Kidney (tissue), 14 donors: ENCODE data around the gene ERBB4. TPM values are rescaled to one million over a fixed set of nuclear protein-coding genes. Genes with fewer than 3 reads are reported as not detected.

Experiments used
- DNase-seq, 5 donors: peaks; one replicate each; pipeline ENCODE4 v3.0.0-alpha.2; 2013 to 2020
- FAIRE-seq: peaks from 2 replicates; lab custom pipeline; 2012; peaks lifted over from hg19 to GRCh38; lab: Jason Lieb, UNC
- H3K27ac ChIP-seq, 2 donors: one replicate each; pipeline ENCODE4 v1.7.0; 2013; ENCODE audit warnings: low read depth in 2 of 2, low read length in 2 of 2, inconsistent platforms in 1 of 2
- H3K27me3 ChIP-seq: one replicate; pipeline ENCODE4 v1.7.1; 2013; ENCODE audit warnings: low read length, inconsistent platforms; ENCODE audit not compliant: control insufficient read depth, insufficient read depth
- H3K36me3 ChIP-seq, 3 donors: one replicate each; pipeline versions ENCODE4 v1.7.0 to v1.7.1; 2013; ENCODE audit warnings: low read length in 3 of 3, control low read depth in 1 of 3, inconsistent platforms in 1 of 3; ENCODE audit not compliant: insufficient read depth in 3 of 3, control insufficient read depth in 2 of 3
- H3K4me1 ChIP-seq, 3 donors: one replicate each; pipeline versions ENCODE4 v1.7.0 to v1.7.1; 2013; ENCODE audit warnings: low read length in 3 of 3, inconsistent platforms in 1 of 3, low read depth in 1 of 3; ENCODE audit not compliant: control insufficient read depth in 2 of 3, insufficient read depth in 2 of 3
- H3K4me3 ChIP-seq, 3 donors: one replicate each; pipeline versions ENCODE4 v1.7.0 to v1.8.1; 2013; ENCODE audit warnings: low read length in 3 of 3, control low read depth in 1 of 3, inconsistent platforms in 1 of 3
- H3K9ac ChIP-seq, 3 donors: one replicate each; pipeline versions ENCODE4 v1.7.0 to v1.7.1; 2013; ENCODE audit warnings: low read length in 3 of 3, control low read depth in 1 of 3, inconsistent platforms in 1 of 3
- H3K9me3 ChIP-seq, 3 donors: one replicate each; pipeline versions ENCODE4 v1.7.0 to v1.7.1; 2013; ENCODE audit warnings: low read length in 3 of 3, control low read depth in 1 of 3, inconsistent platforms in 1 of 3; ENCODE audit not compliant: control insufficient read depth in 2 of 3, insufficient read depth in 1 of 3
- CTCF ChIP-seq: IDR thresholded peaks from 3 replicates; pipeline ENCODE4 v1.5.1; 2012; ENCODE audit warnings: mild to moderate bottlenecking, moderate library complexity, borderline replicate concordance; ENCODE audit not compliant: insufficient read depth; ENCODE audit errors: extremely low read depth
- intact Hi-C: fragments of 100-400 bp; cut with DNase I; formaldehyde crosslinking; loops from one replicate; pipeline ENCODE4 v1.11.1; 2022
- polyA plus RNA-seq: library from polyadenylated mRNA; stranded (reverse); fragments of 350-450 nt; fragmentation: Illumina TruSeq; extraction: RNeasy Lipid Tissue Mini Kit (QIAGEN cat#74804); gene quantifications from one replicate; pipeline ENCODE4 v1.2.3, GENCODE V29; 2014; ENCODE audit warnings: low read depth, low replicate concordance; ENCODE audit not compliant: insufficient read depth
- total RNA-seq: library from RNA; stranded (reverse); fragmentation: NEBNext Ultra II Directional; extraction: Animal tissue kit (Norgen Biotek cat#: 25700); gene quantifications from one replicate; pipeline ENCODE4 v1.2.1, GENCODE V29; 2021
- donor health status: control.
- donor health status: control.
- donor health status: control.
- donor health status: control.
- donor health status: control.
- donor health status: DM: yes; HTN: yes; CAD: no.
- donor health status: Normal renal cell carcinoma (clear cell type).

Gene ERBB4
- total and polyA plus RNA-seq, 2 donors from 2014 or later = 3.9 to 152 TPM

- H3K4me1 ChIP-seq = no peaks in the 10 kb centered on the region
- TF ChIP-seq CTCF = no peak
- no peaks in the 10 kb centered on the region for H3K27me3 ChIP-seq
- no peaks in the 10 kb centered on the region for H3K36me3 ChIP-seq
- H3K27ac ChIP-seq = no peak overlapping the region
- H3K9me3 ChIP-seq = no peaks in the 10 kb centered on the region
- no peak overlapping the region for H3K9ac ChIP-seq
- FAIRE-seq (no peak), DNase-seq (no peak)
- H3K4me3 ChIP-seq = no peak overlapping the region
- intact Hi-C loops = no loop called here
These were observed 1206.9 kb downstream of the ERBB4 start for GRCh38 chr2:211331736-211332135.

DNA sequence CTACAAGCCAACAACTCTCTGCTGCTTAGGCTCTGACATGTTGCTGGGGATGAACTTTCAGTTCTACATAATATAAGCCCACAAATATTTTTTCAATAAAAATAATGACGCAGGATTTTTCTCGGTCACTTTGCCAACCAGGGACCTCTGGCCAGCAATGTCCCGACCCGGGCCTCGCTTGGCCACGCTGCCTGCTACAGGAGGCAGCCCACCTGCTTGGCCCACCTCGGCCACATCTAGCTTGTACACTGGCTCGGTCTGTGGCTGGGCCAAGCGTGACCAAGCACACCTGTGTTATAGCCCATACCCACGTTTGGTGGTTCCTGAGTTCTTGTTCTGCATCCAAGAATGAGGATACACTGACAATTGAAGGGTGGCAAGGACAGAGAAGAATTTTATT is 1208.7 kb downstream of the ERBB4 start:
- H3K27ac ChIP-seq = no peak overlapping the region
- no peaks in the 10 kb centered on the region for H3K9me3 ChIP-seq
- TF ChIP-seq CTCF = no peak
- DNase-seq = no peak
- no peaks in the 10 kb centered on the region for H3K27me3 ChIP-seq
- no peak for FAIRE-seq
- intact Hi-C loops = no loop called here
- no peak overlapping the region for H3K9ac ChIP-seq
- H3K4me3 ChIP-seq = no peak overlapping the region
- H3K4me1 ChIP-seq = no peaks in the 10 kb centered on the region
- no peaks in the 10 kb centered on the region for H3K36me3 ChIP-seq

DNA sequence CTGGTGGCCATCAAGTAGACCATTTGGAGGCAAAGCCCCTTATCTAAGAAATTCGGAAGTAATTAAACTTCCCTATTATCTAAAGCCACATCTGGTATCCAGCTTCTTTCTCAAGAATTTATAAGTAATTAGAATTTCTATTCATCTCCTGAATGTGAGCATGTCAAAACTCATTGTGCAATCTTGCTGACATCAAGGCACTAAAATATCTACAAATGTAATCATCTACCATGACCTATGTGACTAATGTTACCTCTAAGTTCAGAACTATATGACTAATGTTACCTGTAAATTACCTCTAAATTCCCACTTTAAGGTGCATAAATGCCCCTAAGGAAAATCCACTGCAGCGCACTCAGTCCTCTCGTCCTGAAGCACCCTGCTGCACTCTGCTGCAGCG is 1209.2 kb downstream of the ERBB4 start:
- Histone ChIP-seq H3K9me3 (no peaks in the 10 kb centered on the region), H3K9ac (no peak overlapping the region), H3K27ac (no peak overlapping the region), H3K4me3 (no peak overlapping the region), H3K36me3 (no peaks in the 10 kb centered on the region), H3K27me3 (no peaks in the 10 kb centered on the region), H3K4me1 (no peaks in the 10 kb centered on the region)
- intact Hi-C loops = no loop called here
- DNase-seq (no peak), FAIRE-seq (no peak)
- no peak for TF ChIP-seq CTCF

DNA sequence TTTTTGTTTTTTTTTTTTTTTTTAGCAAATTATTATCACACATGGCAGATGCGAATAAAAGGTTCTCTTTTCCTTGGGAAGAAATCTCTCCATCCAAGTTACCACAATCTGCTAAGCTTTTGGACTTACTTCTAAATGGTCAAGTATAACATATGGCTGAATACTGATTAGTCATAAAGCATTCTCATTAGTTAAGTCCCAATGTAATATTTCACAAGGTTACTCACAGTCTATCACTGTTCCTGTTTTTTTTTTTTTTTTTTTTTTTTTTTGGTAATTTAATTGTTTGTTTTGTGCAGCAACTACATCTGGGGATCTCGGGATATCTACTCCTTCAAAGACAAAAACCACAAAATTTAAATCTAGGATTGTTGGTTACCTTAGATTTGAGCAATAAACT is 1210.5 kb downstream of the ERBB4 start:
- intact Hi-C loops = no loop called here
- no peak for TF ChIP-seq CTCF
- Histone ChIP-seq H3K4me1 (no peaks in the 10 kb centered on the region), H3K4me3 (no peak overlapping the region), H3K27ac (no peak overlapping the region), H3K9ac (no peak overlapping the region), H3K9me3 (no peaks in the 10 kb centered on the region), H3K36me3 (no peaks in the 10 kb centered on the region), H3K27me3 (no peaks in the 10 kb centered on the region)
- no peak for DNase-seq
- FAIRE-seq = no peak
